ENCODE results near the gene OR2A2.
"Not testable (repeated sequence)": the region's sequence is repeated elsewhere in the genome, so short reads cannot be mapped to it uniquely, and the experiment has no call there.

OR2A2 gene

GRCh38 chr7:144105211-144105610 is 4.2 kb upstream of the OR2A2 start:
- H3K27ac ChIP-seq (ENCODE audit: low read length) = no peak overlapping the region
- H3K9me3 ChIP-seq (ENCODE audit: control insufficient read depth, low read depth, low read length) = no peaks in the 10 kb centered on the region
- no peaks in the 10 kb centered on the region for H3K27me3 ChIP-seq (ENCODE audit: control insufficient read depth, insufficient read depth, low read length)
- no peaks in the 10 kb centered on the region for H3K4me1 ChIP-seq (ENCODE audit: control insufficient read depth, low read depth, low read length)
- no peak overlapping the region for H3K4me3 ChIP-seq (ENCODE audit: low read length)
- H3K36me3 ChIP-seq (ENCODE audit: control insufficient read depth, low read depth, low read length) = no peaks in the 10 kb centered on the region
- H3K9ac ChIP-seq (ENCODE audit: low read length) = no peak overlapping the region

DNA sequence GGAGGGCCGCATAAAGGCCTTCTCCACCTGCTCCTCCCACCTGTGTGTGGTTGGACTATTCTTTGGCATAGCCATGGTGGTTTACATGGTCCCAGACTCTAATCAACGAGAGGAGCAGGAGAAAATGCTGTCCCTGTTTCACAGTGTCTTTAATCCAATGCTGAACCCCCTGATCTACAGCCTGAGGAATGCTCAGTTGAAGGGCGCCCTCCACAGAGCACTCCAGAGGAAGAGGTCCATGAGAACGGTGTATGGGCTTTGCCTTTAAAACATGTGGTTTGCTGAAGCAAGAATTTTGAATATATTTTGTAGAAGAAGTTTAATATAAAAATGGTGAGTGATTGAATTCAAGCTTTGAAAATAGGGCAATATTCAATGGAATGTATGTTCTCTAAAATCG is 889 bp downstream of the OR2A2 start:
- Histone ChIP-seq H3K9me3 (ENCODE audit: control insufficient read depth, low read depth, low read length) (no peaks in the 10 kb centered on the region), H3K27ac (ENCODE audit: low read length) (no peak overlapping the region), H3K9ac (ENCODE audit: low read length) (no peak overlapping the region), H3K27me3 (ENCODE audit: control insufficient read depth, insufficient read depth, low read length) (no peaks in the 10 kb centered on the region), H3K4me3 (ENCODE audit: low read length) (no peak overlapping the region), H3K36me3 (ENCODE audit: control insufficient read depth, low read depth, low read length) (no peaks in the 10 kb centered on the region), H3K4me1 (ENCODE audit: control insufficient read depth, low read depth, low read length) (no peaks in the 10 kb centered on the region)

DNA sequence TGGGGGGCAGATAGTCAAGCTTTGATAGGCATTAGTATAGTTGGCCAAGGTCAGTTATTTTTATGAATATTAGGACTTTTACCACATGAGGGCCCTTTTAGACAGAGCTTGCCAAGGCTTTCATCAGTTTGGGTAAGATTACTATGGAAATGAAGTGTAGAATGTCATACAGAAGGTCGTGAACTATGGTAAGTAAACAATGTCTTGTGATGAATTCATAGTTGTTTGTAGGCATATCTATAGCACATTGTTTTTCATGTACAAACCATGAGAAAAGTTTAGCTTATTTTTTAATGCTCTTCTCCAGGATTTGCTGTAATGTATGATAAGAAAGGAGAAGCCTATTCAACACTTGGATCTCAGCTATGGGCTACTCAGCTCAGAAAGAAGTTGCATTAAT is 4.3 kb downstream of the OR2A2 start:
- Histone ChIP-seq H3K27ac (ENCODE audit: low read length) (no peak overlapping the region), H3K36me3 (ENCODE audit: control insufficient read depth, low read depth, low read length) (no peaks in the 10 kb centered on the region), H3K4me3 (ENCODE audit: low read length) (no peak overlapping the region), H3K27me3 (ENCODE audit: control insufficient read depth, insufficient read depth, low read length) (no peaks in the 10 kb centered on the region), H3K9me3 (ENCODE audit: control insufficient read depth, low read depth, low read length) (no peaks in the 10 kb centered on the region), H3K4me1 (ENCODE audit: control insufficient read depth, low read depth, low read length) (no peaks in the 10 kb centered on the region), H3K9ac (ENCODE audit: low read length) (no peak overlapping the region)

GRCh38 chr7:144118341-144118740 is 9.0 kb downstream of the OR2A2 start:
- Histone ChIP-seq H3K4me3 (ENCODE audit: low read length) (no peak overlapping the region), H3K36me3 (ENCODE audit: control insufficient read depth, low read depth, low read length) (no peaks in the 10 kb centered on the region), H3K9ac (ENCODE audit: low read length) (no peak overlapping the region), H3K27ac (ENCODE audit: low read length) (no peak overlapping the region), H3K9me3 (ENCODE audit: control insufficient read depth, low read depth, low read length) (no peaks in the 10 kb centered on the region), H3K4me1 (ENCODE audit: control insufficient read depth, low read depth, low read length) (no peaks in the 10 kb centered on the region), H3K27me3 (ENCODE audit: control insufficient read depth, insufficient read depth, low read length) (no peaks in the 10 kb centered on the region)

DNA sequence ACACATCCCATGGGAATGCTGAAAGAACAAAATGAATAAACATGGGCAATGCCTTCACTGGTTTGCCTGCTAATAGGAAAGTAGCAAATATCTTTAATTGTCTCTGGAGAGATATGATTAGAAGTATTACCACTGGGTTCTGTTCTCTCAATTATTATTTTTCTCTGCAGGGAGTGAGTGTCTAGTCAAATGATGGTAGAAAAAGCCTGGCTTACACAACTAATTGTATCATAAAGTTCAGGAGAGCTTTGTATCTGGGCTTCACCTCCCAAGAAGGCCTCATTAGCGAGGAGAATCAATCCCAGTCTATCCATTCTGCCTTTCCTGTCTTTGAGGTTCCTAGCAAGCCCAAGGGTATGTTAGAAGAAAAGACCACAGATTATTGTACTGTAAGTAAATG is 13.5 kb downstream of the OR2A2 start, which contains the start of gene OR2A14:
TSS of gene OR2A14 (plus strand) at position 301 of the 400 bp plus-strand sequence. CDS start 5,937 bp downstream, outside the sequence.
- Histone ChIP-seq H3K4me3 (ENCODE audit: low read length) (no peak within 1 kb of the TSS), H3K36me3 (ENCODE audit: control insufficient read depth, low read depth, low read length) (no peaks in the 10 kb centered on the region), H3K9ac (ENCODE audit: low read length) (no peak within 1 kb of the TSS), H3K27me3 (ENCODE audit: control insufficient read depth, insufficient read depth, low read length) (no peaks in the 10 kb centered on the region), H3K4me1 (ENCODE audit: control insufficient read depth, low read depth, low read length) (no peaks in the 10 kb centered on the region), H3K9me3 (ENCODE audit: control insufficient read depth, low read depth, low read length) (no peaks in the 10 kb centered on the region), H3K27ac (ENCODE audit: low read length) (no peak within 1 kb of the TSS)

DNA sequence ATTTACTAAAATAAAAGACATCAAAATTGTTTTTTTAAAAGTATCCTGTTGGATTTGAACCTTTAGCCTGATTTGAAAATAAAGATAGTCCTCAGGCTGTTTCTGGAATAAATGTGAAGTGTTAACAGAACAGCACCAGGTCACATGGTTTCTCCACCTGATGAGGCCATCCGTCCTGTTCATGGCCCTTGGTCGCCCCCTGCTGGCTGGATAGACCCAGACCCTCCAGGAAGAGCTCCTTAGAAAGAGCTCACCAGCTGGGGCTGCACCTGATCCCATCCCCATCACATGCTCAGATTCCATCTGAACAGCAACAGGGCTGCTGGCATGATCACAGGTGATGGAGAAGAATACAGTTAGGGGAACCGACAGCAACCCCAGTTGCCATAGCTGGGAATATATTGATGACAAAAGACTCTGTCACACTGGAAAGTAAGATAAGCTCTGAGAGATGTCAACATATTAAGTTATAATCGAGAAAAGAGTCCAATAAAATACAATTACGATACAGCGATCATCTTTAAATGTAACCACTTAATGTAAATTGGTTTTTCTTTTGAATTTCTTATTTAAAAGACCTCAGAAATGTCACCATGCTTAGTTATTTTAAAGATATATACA is 18.4 kb downstream of the OR2A2 start:
- H3K9me3 ChIP-seq (ENCODE audit: control insufficient read depth, low read depth, low read length) = no peaks in the 10 kb centered on the region
- no peak overlapping the region for H3K4me3 ChIP-seq (ENCODE audit: low read length)
- no peaks in the 10 kb centered on the region for H3K4me1 ChIP-seq (ENCODE audit: control insufficient read depth, low read depth, low read length)
- H3K9ac ChIP-seq (ENCODE audit: low read length) = no peak overlapping the region
- H3K27ac ChIP-seq (ENCODE audit: low read length) = no peak overlapping the region
- H3K36me3 ChIP-seq (ENCODE audit: control insufficient read depth, low read depth, low read length) = no peaks in the 10 kb centered on the region
- H3K27me3 ChIP-seq (ENCODE audit: control insufficient read depth, insufficient read depth, low read length) = no peaks in the 10 kb centered on the region

DNA sequence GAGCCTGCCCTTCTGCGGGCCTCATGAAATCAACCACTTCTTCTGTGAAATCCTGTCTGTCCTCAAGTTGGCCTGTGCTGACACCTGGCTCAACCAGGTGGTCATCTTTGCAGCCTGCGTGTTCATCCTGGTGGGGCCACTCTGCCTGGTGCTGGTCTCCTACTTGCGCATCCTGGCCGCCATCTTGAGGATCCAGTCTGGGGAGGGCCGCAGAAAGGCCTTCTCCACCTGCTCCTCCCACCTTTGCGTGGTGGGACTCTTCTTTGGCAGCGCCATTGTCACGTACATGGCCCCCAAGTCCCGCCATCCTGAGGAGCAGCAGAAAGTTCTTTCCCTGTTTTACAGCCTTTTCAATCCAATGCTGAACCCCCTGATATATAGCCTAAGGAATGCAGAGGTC is 20.2 kb downstream of the OR2A2 start:
- H3K4me1 ChIP-seq (ENCODE audit: control insufficient read depth, low read depth, low read length); H3K27me3 ChIP-seq (ENCODE audit: control insufficient read depth, insufficient read depth, low read length); H3K9me3 ChIP-seq (ENCODE audit: control insufficient read depth, low read depth, low read length); H3K36me3 ChIP-seq (ENCODE audit: control insufficient read depth, low read depth, low read length); H3K4me3 ChIP-seq (ENCODE audit: low read length); H3K27ac ChIP-seq (ENCODE audit: low read length); H3K9ac ChIP-seq (ENCODE audit: low read length): not testable (repeated sequence)

GRCh38 chr7:144130730-144131129 is 21.3 kb downstream of the OR2A2 start:
- H3K27ac ChIP-seq (ENCODE audit: low read length) = no peak overlapping the region
- H3K4me1 ChIP-seq (ENCODE audit: control insufficient read depth, low read depth, low read length) = no peaks in the 10 kb centered on the region
- H3K36me3 ChIP-seq (ENCODE audit: control insufficient read depth, low read depth, low read length) = no peaks in the 10 kb centered on the region
- no peak overlapping the region for H3K9ac ChIP-seq (ENCODE audit: low read length)
- no peaks in the 10 kb centered on the region for H3K27me3 ChIP-seq (ENCODE audit: control insufficient read depth, insufficient read depth, low read length)
- no peak overlapping the region for H3K4me3 ChIP-seq (ENCODE audit: low read length)
- H3K9me3 ChIP-seq (ENCODE audit: control insufficient read depth, low read depth, low read length) = no peaks in the 10 kb centered on the region

DNA sequence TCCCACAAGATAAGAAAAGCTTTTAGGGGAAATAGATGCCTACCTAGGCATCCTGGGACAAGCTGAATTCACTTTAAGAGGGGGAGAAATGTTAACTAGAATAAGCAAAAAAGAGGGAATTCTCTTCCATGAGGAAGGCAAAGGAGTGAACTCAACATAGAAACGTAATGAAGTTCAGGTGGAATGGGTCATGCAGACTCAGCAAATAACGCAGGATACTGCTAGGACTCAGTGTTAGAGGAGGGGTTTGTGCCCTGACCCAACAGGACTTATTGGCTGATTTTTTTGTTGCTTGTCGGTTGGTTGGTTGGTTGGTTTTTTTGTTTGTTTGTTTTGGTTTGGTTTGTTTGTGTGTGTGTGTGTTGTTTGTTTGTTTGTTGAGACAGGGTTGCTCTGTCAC is 22.9 kb downstream of the OR2A2 start:
- H3K4me1 ChIP-seq (ENCODE audit: control insufficient read depth, low read depth, low read length) = no peaks in the 10 kb centered on the region
- H3K27me3 ChIP-seq (ENCODE audit: control insufficient read depth, insufficient read depth, low read length) = no peaks in the 10 kb centered on the region
- no peaks in the 10 kb centered on the region for H3K9me3 ChIP-seq (ENCODE audit: control insufficient read depth, low read depth, low read length)
- H3K4me3 ChIP-seq (ENCODE audit: low read length) = no peak overlapping the region
- H3K27ac ChIP-seq (ENCODE audit: low read length) = no peak overlapping the region
- H3K9ac ChIP-seq (ENCODE audit: low read length) = no peak overlapping the region
- H3K36me3 ChIP-seq (ENCODE audit: control insufficient read depth, low read depth, low read length) = no peaks in the 10 kb centered on the region

- H3K36me3 ChIP-seq (ENCODE audit: control insufficient read depth, low read depth, low read length) = no peaks in the 10 kb centered on the region
- H3K9me3 ChIP-seq (ENCODE audit: control insufficient read depth, low read depth, low read length) = no peaks in the 10 kb centered on the region
Measured at GRCh38 chr7:144133307-144133706, 23.9 kb downstream of the OR2A2 start.

GRCh38 chr7:144134116-144134515 is 24.7 kb downstream of the OR2A2 start:
- no peaks in the 10 kb centered on the region for H3K27me3 ChIP-seq (ENCODE audit: control insufficient read depth, insufficient read depth, low read length)
- no peak overlapping the region for H3K27ac ChIP-seq (ENCODE audit: low read length)
- H3K9me3 ChIP-seq (ENCODE audit: control insufficient read depth, low read depth, low read length) = no peaks in the 10 kb centered on the region
- no peak overlapping the region for H3K9ac ChIP-seq (ENCODE audit: low read length)
- H3K4me1 ChIP-seq (ENCODE audit: control insufficient read depth, low read depth, low read length) = no peaks in the 10 kb centered on the region
- H3K4me3 ChIP-seq (ENCODE audit: low read length) = no peak overlapping the region
- H3K36me3 ChIP-seq (ENCODE audit: control insufficient read depth, low read depth, low read length) = no peaks in the 10 kb centered on the region

More at GRCh38 chr7:144133307-144133706, 23.9 kb downstream of the OR2A2 start:
- Histone ChIP-seq H3K4me1 (ENCODE audit: control insufficient read depth, low read depth, low read length) (no peaks in the 10 kb centered on the region), H3K27me3 (ENCODE audit: control insufficient read depth, insufficient read depth, low read length) (no peaks in the 10 kb centered on the region), H3K9ac (ENCODE audit: low read length) (no peak overlapping the region), H3K4me3 (ENCODE audit: low read length) (no peak overlapping the region), H3K27ac (ENCODE audit: low read length) (no peak overlapping the region)

- H3K9me3 ChIP-seq (ENCODE audit: control insufficient read depth, low read depth, low read length) = no peaks in the 10 kb centered on the region
- no peaks in the 10 kb centered on the region for H3K27me3 ChIP-seq (ENCODE audit: control insufficient read depth, insufficient read depth, low read length)
- no peaks in the 10 kb centered on the region for H3K4me1 ChIP-seq (ENCODE audit: control insufficient read depth, low read depth, low read length)
- H3K9ac ChIP-seq (ENCODE audit: low read length) = no peak overlapping the region
- H3K27ac ChIP-seq (ENCODE audit: low read length) = no peak overlapping the region
- H3K36me3 ChIP-seq (ENCODE audit: control insufficient read depth, low read depth, low read length) = no peaks in the 10 kb centered on the region
- no peak overlapping the region for H3K4me3 ChIP-seq (ENCODE audit: low read length)
Measured at GRCh38 chr7:144137501-144137900, 28.1 kb downstream of the OR2A2 start.
